Measurements from ENCODE around the gene ANLN. TPM values are rescaled to one million over a fixed set of nuclear protein-coding genes. Genes with fewer than 3 reads are reported as not detected.

Gene ANLN
- total RNA-seq, result 1 to 10 TPM in 3 of 4 donors, under 1 TPM in 1; 0.73 to 1.8 (median 1.3) TPM

DNA sequence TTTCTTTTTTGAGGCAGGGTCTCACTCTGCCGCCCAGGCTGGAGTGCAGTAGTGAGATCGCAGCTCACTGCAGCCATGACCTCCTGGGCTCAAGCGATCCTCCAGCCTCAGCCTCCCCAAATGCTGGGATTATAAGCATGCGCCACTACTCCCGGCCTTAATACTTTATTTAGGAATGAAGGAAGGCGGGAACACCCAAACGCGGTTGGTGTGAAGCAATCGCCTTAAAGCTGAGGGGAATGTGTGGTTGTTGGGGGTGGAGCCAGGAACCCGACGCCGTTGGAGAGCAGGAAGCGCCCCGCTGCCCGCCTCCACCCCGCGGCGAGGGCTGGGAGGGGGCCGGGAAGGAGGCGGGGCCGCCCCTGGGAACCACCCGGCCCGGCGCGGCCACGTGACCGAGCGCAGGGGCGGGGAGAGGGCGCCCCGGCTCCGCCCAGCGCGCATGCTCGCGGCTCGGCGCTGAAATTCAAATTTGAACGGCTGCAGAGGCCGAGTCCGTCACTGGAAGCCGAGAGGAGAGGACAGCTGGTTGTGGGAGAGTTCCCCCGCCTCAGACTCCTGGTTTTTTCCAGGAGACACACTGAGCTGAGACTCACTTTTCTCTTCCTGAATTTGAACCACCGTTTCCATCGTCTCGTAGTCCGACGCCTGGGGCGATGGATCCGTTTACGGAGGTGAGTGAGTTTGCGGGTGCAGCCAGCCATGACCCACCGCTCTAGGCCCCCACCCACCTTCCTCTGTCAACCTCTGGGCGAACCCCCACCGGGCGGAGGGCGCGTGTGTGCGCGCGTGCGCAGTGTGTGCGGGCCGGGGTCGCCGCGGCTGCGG lies at the start of gene ANLN:
TSS of gene ANLN (plus strand) at position 492 of the 828 bp plus-strand sequence. CDS start at position 657, 165 bp downstream.
- H3K36me3 ChIP-seq, result no peaks in the 10 kb centered on the region
- H3K4me3 ChIP-seq, result peak within 1 kb of the TSS; percentile 58 to 77 (median 65)
- in situ Hi-C loops (cut with MboI; ENCODE audit: low sequenced_read_pairs in 4 of 4) (no loop called here), intact Hi-C loops (cut with DNase I; ENCODE audit: low total_unique reads) (loop anchor here (1.0 to 2.0 kb wide), 2 partner anchors 22 to 589 kb away; partner anchors contain the start of gene SEPTIN7)
- ATAC-seq (peak; percentile 88 to 93), DNase-seq (peak; percentile 79 to 89)
- peak within 1 kb of the TSS; percentile 66 to 82 (median 69) for H3K27ac ChIP-seq
- TF ChIP-seq CTCF (IDR thresholded peaks at IDR 0.05 in 4 of 5, conservative IDR thresholded peaks at IDR 0.05 in 1 of 5), result no peak
- TF ChIP-seq POLR2A (IDR thresholded peaks at IDR 0.05), result peak in 1 of 2 donors; percentile 9
- peaks cover 14 to 19% of the 10 kb centered on the region in 2 donors for H3K4me1 ChIP-seq
- H3K27me3 ChIP-seq, result no peaks in the 10 kb centered on the region
- no peaks in the 10 kb centered on the region for H3K9me3 ChIP-seq

- no peaks in the 10 kb centered on the region for H3K4me1 ChIP-seq
- no peak overlapping the region for H3K4me3 ChIP-seq
- no peak for ATAC-seq
- H3K27me3 ChIP-seq, result no peaks in the 10 kb centered on the region
- intact Hi-C loops (cut with DNase I; ENCODE audit: low total_unique reads), result no loop called here
- H3K36me3 ChIP-seq, result no peaks in the 10 kb centered on the region
- in situ Hi-C loops (cut with MboI; ENCODE audit: low sequenced_read_pairs in 4 of 4), result loop anchor here in 1 of 4 donors (25.0 kb wide), 1 partner anchor 631 kb away; no protein-coding TSS in a partner anchor
- DNase-seq, result no peak
- H3K9me3 ChIP-seq, result no peaks in the 10 kb centered on the region
- TF ChIP-seq POLR2A (IDR thresholded peaks at IDR 0.05) (no peak), CTCF (IDR thresholded peaks at IDR 0.05 in 4 of 5, conservative IDR thresholded peaks at IDR 0.05 in 1 of 5) (no peak)
- H3K27ac ChIP-seq, result no peak overlapping the region
Measured at GRCh38 chr7:36343548-36343947, 46.1 kb upstream of the ANLN start.

DNA sequence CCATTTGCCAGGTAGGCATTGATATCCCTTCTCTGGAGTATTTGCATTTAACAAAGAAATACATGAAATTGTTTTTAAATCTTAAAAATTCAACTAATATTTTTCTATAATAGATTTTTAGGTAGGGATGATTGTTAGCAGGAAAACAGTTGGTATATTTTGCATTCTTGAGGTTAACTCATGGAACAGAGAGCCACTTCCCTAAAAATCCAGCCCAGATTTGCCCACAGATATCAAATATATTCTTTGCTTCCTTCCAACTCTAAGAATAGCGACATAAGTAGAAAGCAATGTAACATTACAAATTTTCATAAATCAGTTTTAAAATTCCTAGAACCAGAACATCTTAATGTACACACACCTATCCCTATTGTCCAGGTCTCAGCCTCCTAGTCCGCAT lies 45.0 kb upstream of the ANLN start:
- Histone ChIP-seq H3K36me3 (no peaks in the 10 kb centered on the region), H3K27me3 (no peaks in the 10 kb centered on the region), H3K27ac (no peak overlapping the region), H3K9me3 (no peaks in the 10 kb centered on the region), H3K4me3 (no peak overlapping the region), H3K4me1 (no peaks in the 10 kb centered on the region)
- intact Hi-C loops (cut with DNase I; ENCODE audit: low total_unique reads), result no loop called here
- no peak for ATAC-seq
- TF ChIP-seq POLR2A (IDR thresholded peaks at IDR 0.05) (no peak), CTCF (IDR thresholded peaks at IDR 0.05 in 4 of 5, conservative IDR thresholded peaks at IDR 0.05 in 1 of 5) (no peak)
- in situ Hi-C loops (cut with MboI; ENCODE audit: low sequenced_read_pairs in 4 of 4), result loop anchor here in 1 of 4 donors (25.0 kb wide), 1 partner anchor 632 kb away; no protein-coding TSS in a partner anchor
- no peak for DNase-seq

DNA sequence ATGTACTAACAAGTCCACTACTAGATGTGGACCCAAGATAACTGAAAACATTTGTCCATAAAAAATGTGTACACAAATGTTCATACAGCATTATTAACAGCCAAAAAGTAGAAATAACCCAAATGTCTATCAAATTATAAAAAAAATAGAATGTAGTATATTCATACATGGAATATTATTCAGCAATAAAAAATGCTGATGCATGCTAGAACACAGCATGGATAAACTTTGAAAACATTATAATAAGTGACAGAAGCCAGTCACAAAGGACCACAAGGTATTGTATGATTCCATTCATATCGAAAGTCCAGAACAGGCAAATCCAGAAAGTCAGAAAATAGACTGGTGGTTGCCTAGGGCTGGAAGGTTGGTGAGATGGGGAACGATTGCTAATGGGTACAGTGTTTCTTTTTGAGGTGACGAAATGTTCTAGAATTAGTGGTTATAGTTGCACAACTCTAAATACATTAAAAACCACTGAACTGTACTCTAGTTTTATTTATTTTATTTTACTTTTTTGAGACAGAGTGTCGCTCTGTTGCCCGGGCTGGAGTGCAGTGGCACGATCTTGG lies 43.3 kb upstream of the ANLN start:
- no peak overlapping the region for H3K27ac ChIP-seq
- H3K27me3 ChIP-seq, result no peaks in the 10 kb centered on the region
- DNase-seq, result no peak
- no peaks in the 10 kb centered on the region for H3K9me3 ChIP-seq
- ATAC-seq, result no peak
- no peak overlapping the region for H3K4me3 ChIP-seq
- no peaks in the 10 kb centered on the region for H3K4me1 ChIP-seq
- in situ Hi-C loops (cut with MboI; ENCODE audit: low sequenced_read_pairs in 4 of 4) (loop anchor here in 1 of 4 donors (25.0 kb wide), 1 partner anchor 634 kb away; no protein-coding TSS in a partner anchor), intact Hi-C loops (cut with DNase I; ENCODE audit: low total_unique reads) (no loop called here)
- no peaks in the 10 kb centered on the region for H3K36me3 ChIP-seq
- no peak for TF ChIP-seq POLR2A (IDR thresholded peaks at IDR 0.05)
- no peak for TF ChIP-seq CTCF (IDR thresholded peaks at IDR 0.05 in 4 of 5, conservative IDR thresholded peaks at IDR 0.05 in 1 of 5)
